COLO668 (cell line): ENCODE data around the gene OR4F6.

Source experiments
- DNase-seq: peaks from one replicate; lab custom pipeline; 2025; ENCODE audit not compliant: unreplicated experiment; lab: John Stamatoyannopoulos, UW

The OR4F6 gene

GRCh38 chr15:101804375-101804774, 1.1 kb downstream of the OR4F6 start:
- no peak for DNase-seq

DNA sequence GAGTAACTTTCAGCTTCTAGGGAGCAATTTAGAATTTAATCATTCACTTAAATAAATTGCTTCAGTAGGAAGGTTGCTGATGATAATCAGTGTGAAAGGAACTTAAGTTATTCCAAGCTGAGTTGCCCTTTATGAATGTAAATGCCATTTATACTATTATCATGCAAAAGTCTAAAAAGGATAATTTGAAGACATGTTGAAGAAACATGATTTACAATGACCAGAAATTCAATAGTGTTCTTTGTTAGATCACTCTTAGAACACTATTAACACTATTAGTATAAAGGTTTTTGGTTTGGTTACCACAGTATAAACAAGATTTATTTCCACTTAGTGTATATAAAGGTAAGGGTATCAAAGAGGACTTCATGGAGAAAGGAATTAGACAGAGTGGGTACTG, 1.6 kb downstream of the OR4F6 start:
- no peak for DNase-seq

- DNase-seq, result no peak
Observed at GRCh38 chr15:101805605-101806345, 2.5 kb downstream of the OR4F6 start.

- no peak for DNase-seq
Observed at GRCh38 chr15:101807345-101807945, 4.1 kb downstream of the OR4F6 start.

GRCh38 chr15:101808201-101808600, 4.9 kb downstream of the OR4F6 start:
- DNase-seq, result no peak

DNA sequence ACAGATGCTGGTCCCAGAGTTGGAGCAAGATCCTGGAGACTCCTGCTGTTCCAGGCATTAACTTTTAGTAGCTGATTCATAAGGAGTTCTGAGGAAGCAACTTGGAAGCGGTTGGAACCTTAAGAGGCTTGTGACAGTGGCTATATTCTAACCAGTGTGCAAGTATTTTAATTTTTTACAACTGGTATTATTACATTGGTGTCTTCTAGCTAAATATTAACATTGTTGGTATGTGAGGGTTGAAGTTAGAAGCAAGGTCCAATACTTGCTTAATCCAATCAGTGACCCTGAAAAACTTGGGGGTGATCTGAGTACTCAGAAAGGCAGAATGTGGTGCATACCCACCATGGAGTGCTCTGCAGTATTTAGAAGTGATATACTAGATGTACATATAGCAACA, 7.1 kb downstream of the OR4F6 start:
- DNase-seq, result no peak

DNA sequence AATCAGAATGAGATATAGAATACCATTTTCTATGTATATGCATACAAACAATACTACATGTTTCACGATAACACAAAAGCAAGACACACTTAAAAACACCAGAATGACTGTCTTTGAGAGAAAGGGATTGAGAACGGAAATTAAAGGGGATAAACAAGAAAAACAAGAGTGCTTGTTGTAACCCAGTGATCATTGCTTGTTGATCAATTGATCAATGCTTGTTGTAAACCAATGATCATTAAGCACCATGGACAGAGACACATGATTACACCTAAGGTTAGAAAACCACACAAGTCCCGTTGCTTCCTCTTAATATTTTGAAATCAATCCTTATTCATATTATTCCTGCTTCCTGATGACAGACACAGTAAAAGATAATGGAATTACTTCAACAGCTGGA, 7.6 kb downstream of the OR4F6 start:
- no peak for DNase-seq

GRCh38 chr15:101811902-101812301, 8.6 kb downstream of the OR4F6 start, which contains the start of gene OR4F15:
Gene OR4F15 (plus strand): TSS chr15:101812202. CDS start chr15:101818187, 5,985 bp downstream.
- no peak for DNase-seq

DNA sequence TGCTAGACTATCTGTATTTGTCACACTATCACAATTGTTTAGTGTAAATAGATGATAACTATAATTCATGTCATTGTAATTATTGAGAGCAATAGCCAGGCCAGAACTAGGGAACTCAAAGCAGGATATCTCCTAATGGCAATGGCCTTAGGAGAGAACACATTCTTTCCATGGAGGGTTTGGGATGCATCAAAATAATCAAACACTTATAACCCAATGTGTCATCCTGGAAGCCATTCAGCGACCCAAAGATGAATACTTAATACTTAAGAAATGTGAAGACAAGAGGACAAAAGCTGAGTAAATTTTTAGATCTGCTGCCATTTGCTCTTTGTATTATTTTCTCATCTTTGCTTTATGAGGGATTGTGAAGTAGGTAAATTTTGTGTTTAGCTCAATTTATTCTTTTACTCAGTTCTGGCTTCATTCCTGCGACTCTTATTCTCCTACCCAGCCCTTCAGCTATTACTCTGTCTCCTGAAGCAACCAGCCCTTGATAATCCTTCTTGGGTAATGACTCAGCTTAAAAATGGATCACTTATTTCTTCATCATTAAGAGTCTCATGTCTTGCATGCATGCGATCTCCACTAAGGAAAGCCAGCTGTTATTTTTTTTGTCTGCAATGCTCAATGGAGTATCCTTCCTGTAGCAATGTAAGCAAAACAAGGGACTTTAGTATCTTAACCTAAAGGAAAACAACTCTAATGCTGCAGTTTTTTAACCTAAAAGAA, 10.7 kb downstream of the OR4F6 start:
- DNase-seq, result no peak

- DNase-seq, result no peak
Observed at GRCh38 chr15:101820781-101821180, 17.5 kb downstream of the OR4F6 start.

- DNase-seq, result no peak
Observed at GRCh38 chr15:101827257-101827656, 23.9 kb downstream of the OR4F6 start.

- DNase-seq, result no peak
Observed at GRCh38 chr15:101828774-101829173, 25.5 kb downstream of the OR4F6 start.

GRCh38 chr15:101841656-101842055, 38.3 kb downstream of the OR4F6 start:
- no peak for DNase-seq

- no peak for DNase-seq
Observed at GRCh38 chr15:101844916-101845315, 41.6 kb downstream of the OR4F6 start.

DNA sequence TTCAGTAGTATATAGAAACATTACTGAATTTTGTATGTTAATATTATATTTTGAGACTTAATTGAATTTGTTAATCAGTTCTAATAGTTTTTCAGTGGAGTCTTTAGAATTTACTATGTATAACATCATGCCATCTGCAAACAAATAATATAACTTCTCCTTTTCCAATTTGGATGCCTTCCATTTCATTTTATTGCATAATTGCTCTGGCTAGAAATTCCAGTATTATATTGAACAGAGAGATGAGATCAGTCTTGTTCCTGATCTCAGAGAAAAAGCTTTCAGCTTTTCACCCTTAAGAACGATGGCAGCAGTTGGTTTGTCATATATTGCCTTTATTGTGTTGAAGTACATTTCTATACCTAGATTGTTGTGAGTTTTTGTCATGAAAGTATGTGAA, 49.0 kb downstream of the OR4F6 start:
- no peak for DNase-seq
